Stimulated activated CD4-positive, alpha-beta T cell treated with anti-CD3 and anti-CD28 coated beads, Interleukin-1b, Interleukin-23, amount 100 ng/mL, for 1 hour (primary cell): ENCODE measurements around the gene UQCRQ.

Experiments
- DNase-seq, 2 donors: peaks; one replicate each; pipeline ENCODE4 v3.0.0-alpha.2; 2020; ENCODE audit warnings: low read depth in 2 of 2

The UQCRQ gene

GRCh38 chr5:132909702-132910101 is 43.3 kb downstream of the UQCRQ start:
- DNase-seq: no peak

GRCh38 chr5:132915681-132916080 is 49.2 kb downstream of the UQCRQ start:
- DNase-seq: no peak

DNA sequence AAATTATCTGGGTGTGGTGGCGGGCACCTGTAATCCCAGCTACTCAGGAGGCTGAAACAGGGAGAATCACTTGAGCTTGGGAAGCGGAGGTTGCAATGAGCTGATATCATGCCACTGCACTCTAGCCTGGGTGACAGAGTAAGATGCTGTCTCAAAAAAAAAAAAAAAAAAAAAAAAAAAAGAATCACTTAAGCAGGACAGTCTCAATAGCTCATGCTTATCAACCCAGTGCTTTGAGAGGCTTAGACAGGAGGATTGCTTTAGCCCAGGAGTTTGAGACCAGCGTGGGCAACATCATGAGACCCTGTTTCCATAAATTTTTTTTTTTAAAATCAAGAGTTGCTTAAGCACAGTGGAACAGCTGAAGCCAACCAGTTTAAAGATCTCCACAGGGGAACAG is 49.6 kb downstream of the UQCRQ start:
- no peak for DNase-seq
